CD4-positive, alpha-beta T cell treated with Interleukin-6 for 4 hours (primary cell): ENCODE data around the gene ECEL1.
"Not testable (repeated sequence)": the region's sequence is repeated elsewhere in the genome, so short reads cannot be mapped to it uniquely, and the experiment has no call there.

ENCODE experiments used
- DNase-seq: peaks from one replicate; pipeline ENCODE4 v3.0.0-alpha.2; 2020; ENCODE audit warnings: mixed read lengths

The ECEL1 gene

GRCh38 chr2:232440220-232441018, 47.2 kb downstream of the ECEL1 start:
- peak; percentile 84 for DNase-seq

GRCh38 chr2:232439758-232440135, 47.9 kb downstream of the ECEL1 start:
- DNase-seq = no peak

- DNase-seq = peak; percentile 51
Measured at GRCh38 chr2:232438951-232439757, 48.5 kb downstream of the ECEL1 start.

GRCh38 chr2:232438091-232438490, 49.5 kb downstream of the ECEL1 start:
- DNase-seq = no peak

- no peak for DNase-seq
Measured at GRCh38 chr2:232437195-232437571, 50.5 kb downstream of the ECEL1 start.

GRCh38 chr2:232436381-232437194, 51.0 kb downstream of the ECEL1 start:
- no peak for DNase-seq

GRCh38 chr2:232435805-232436204, 51.8 kb downstream of the ECEL1 start:
- DNase-seq = no peak

- no peak for DNase-seq
Measured at GRCh38 chr2:232435375-232435648, 52.3 kb downstream of the ECEL1 start.

- no peak for DNase-seq
Measured at GRCh38 chr2:232434563-232435374, 52.9 kb downstream of the ECEL1 start.

GRCh38 chr2:232434091-232434490, 53.5 kb downstream of the ECEL1 start:
- DNase-seq = no peak

GRCh38 chr2:232433622-232434021, 54.0 kb downstream of the ECEL1 start:
- DNase-seq = not testable (repeated sequence)

- DNase-seq = no peak
Measured at GRCh38 chr2:232432598-232433184, 54.9 kb downstream of the ECEL1 start.

GRCh38 chr2:232431705-232432590, 55.7 kb downstream of the ECEL1 start:
- DNase-seq = no peak
